GM18499 (cell line): ENCODE data around the gene PARD3B.

Source experiments
- ATAC-seq: cut with Tn5 transposase; IDR thresholded peaks from one replicate; pipeline ENCODE4 v1.9.1; 2021; ENCODE audit warnings: moderate number of reproducible peaks; ENCODE audit not compliant: insufficient read depth, unreplicated experiment

The PARD3B gene, protein sequence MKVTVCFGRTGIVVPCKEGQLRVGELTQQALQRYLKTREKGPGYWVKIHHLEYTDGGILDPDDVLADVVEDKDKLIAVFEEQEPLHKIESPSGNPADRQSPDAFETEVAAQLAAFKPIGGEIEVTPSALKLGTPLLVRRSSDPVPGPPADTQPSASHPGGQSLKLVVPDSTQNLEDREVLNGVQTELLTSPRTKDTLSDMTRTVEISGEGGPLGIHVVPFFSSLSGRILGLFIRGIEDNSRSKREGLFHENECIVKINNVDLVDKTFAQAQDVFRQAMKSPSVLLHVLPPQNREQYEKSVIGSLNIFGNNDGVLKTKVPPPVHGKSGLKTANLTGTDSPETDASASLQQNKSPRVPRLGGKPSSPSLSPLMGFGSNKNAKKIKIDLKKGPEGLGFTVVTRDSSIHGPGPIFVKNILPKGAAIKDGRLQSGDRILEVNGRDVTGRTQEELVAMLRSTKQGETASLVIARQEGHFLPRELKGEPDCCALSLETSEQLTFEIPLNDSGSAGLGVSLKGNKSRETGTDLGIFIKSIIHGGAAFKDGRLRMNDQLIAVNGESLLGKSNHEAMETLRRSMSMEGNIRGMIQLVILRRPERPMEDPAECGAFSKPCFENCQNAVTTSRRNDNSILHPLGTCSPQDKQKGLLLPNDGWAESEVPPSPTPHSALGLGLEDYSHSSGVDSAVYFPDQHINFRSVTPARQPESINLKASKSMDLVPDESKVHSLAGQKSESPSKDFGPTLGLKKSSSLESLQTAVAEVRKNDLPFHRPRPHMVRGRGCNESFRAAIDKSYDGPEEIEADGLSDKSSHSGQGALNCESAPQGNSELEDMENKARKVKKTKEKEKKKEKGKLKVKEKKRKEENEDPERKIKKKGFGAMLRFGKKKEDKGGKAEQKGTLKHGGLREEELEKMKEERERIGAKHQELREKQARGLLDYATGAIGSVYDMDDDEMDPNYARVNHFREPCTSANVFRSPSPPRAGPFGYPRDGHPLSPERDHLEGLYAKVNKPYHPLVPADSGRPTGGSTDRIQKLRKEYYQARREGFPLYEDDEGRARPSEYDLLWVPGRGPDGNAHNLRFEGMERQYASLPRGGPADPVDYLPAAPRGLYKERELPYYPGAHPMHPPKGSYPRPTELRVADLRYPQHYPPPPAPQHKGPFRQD (N-terminal part only)

DNA sequence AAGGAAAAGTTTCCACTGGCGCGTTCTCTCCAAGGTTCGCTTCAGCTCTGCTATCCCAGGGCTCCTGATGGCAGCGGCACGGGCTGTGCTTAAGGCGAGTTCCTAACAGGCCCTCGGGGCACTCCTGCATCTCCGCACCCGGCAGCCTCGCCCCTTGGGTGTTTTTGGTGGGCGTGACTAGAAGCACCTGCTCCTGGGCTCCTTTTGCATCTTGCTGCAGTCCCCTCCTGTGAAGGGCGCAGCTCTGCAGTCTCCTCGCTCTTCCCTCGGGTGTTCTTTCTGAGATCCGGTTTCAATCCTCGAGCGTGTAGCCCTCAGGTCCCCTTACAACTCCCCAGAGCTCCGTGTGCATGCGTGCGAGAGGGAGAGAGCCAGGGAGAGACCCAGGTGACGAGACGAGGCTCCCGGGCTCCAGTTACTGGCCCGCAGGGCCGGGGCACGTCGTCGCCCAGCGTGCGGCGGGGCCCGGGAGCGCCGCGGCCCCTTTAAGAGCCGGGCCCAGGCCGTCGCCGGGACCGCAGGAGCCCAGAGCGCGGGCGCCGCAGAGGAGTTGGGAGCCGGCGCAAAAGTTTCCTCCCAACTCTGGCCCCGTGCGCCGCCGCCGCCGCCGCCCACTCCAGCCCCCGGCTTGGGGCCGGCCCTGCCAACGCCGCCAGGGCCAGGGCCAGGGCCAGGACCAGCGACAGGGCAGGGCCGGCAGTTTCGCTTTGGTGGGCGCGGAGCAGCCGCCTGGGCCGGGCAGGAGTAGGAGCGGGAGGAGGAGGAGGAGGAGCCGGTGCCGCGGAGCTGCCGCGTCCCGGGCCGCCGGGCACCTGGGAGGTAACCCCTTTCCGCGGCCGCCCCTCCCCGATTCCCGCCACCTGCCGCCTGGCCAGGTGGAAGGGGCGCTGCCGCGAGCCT is at the start of gene PARD3B:
Gene PARD3B (plus strand): TSS at position 515 of the 900 bp plus-strand sequence. CDS start 525 bp downstream, outside the sequence.
- no peak for ATAC-seq

DNA sequence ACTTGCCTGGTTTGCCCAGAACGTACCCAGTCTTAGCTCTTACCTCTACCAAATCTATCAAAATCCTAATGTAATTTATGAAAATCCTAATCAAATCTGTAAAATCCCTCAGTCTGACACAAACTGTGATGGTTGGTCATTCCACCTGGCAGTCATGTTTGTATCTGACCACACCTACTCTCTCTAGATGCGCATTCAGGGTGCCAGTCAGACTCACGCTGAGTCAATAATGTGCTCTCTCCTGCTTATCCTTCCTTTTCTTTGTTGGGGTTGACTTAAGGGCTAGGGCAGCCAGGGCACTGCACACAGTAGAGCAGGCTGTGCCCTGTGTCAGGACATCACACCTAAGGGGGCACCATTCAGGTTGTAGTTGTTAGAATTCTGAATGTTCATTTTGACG is 48.5 kb upstream of the PARD3B start:
- ATAC-seq, result no peak

- ATAC-seq, result no peak
Measured at GRCh38 chr2:204497855-204498254, 47.4 kb upstream of the PARD3B start.

GRCh38 chr2:204498291-204498690 is 47.0 kb upstream of the PARD3B start:
- no peak for ATAC-seq

DNA sequence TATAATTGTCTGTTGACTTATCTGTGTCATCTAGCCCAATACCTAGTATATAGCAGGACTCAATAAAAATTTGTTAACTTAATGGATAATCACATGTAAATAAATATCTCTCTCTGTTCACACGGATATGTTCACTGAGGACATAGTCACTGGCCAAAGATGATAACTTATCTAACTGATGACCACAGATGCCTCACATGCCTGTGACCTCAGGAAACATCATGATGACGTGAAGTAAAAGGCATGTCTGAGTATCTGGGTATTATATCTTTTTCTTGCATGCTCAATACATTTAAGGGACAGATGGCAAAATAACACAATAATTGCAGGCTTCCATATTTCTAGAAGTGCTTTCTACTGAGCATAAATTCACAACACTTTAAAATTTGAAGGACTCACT is 41.4 kb upstream of the PARD3B start:
- ATAC-seq, result no peak

DNA sequence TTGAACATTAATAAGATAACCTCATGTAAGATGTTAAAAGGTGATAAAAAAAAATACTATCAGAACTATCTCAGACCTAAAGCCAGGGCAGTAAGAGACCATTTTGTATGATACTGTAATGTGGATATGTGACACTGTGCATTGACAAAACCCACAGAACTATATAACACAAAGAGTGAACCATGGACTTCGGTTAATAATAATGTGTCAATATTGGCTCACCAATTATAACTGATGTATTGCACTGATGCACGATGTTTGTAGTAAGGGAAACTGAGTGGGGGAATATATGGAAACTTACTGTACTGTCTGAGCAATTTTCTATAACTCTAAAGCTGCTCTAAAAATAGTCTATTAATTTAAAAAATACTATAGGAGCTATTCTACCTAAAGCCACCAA is 40.7 kb upstream of the PARD3B start:
- ATAC-seq, result no peak

- ATAC-seq, result no peak
Measured at GRCh38 chr2:204505488-204505887, 39.8 kb upstream of the PARD3B start.

DNA sequence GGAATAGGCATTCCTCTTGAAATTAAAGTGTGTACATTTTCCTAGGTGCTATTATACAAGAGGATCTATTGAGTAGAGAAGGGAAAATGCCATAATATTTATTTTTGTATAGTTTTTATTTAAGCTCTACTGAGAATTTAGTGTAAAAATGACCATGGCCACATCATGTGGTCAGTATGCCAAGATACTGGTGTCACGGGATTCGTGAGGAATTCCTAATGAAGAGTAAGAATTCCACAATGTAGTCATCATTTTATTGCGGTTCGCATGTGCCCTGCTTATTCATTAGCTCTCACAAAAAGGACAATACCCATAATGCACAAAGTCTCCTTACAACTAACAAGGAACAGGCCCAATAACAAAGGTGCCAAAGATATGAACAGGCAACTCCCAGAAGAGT is 39.3 kb upstream of the PARD3B start:
- no peak for ATAC-seq

DNA sequence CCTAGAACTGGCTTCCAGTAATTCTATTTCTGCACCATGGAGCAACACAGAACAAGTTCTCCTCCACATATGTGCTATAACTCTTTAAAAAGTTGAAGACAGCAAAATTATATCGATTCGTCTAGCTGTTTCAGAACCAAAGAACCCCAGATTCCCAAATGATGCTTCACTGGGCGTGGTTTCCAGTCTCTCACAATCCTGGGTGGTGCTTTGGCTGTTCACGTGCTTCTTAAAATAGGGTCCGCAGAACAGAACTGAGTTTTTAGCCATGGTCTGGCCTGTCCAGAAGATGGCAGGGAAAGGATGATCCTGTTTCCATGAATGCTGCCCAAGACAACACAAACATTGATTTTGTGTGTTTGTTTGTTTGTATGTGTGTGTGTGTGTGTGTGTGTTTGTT is 37.6 kb upstream of the PARD3B start:
- no peak for ATAC-seq

DNA sequence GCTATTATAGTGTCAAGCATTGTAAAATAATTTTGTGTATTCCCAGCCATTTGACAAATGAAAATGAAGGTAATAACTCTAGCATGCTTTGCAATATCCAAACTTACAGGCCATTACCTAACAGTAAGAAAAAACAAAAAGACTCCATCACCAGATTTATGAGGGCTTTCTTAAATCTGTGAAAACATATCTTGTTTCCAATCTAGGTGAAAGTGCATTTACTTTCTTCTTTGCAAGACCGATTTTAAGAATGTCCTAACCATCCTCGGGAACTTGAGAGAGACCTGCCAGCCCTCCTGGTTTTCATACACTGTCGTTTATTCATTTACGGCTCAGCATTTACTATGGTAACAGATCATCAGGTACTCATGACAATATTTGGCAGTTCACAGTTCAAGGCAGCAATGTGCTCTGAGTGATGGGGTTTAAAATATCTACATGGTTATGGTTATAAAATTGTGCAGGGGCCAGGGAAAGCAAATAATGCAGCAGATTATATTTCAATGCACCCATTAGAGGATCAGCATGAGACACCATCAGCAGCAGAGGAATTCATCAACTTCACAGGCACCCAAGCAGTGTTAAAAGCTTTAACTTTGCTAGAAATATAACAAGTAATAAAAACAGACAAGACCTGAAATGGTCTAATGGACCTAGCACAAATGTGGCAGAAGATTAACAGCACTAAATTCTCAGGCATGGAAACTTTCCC is 34.4 kb upstream of the PARD3B start:
- no peak for ATAC-seq

DNA sequence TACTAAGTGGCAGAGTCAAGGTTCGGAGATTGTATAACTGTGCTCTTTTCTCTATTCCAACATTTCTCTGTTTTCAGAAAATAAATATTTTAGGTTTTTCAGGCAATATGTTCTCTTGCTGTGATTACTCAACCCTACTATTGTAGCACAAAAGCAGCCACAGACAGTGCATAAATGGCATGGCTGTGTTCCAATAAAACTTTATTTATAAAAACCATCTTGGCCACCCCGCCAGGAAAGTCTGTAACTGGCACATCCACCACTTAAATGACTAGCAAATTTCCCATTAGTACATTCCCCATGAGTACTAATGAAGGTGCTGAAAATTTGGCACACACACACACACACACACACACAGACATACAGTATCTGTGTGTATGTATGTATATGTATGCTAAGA is 30.8 kb upstream of the PARD3B start:
- ATAC-seq, result no peak

DNA sequence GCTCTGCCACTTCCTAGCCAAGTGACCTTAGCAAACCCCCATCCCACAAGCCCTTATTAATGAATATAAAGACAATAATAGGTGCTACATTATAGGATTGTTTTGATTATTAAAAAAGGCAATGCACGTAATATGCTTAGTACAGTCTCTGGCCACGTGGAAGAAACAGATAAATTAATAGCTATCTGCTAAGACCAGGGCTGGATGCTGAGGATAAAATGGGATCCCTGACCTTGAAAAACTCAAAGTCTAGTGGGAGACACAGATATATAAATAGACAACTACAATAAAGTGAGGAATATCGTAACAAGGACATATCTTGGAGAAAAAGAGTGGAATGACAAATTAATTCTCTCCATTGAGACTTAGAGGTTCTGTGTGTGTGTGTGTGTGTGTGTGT is 29.9 kb upstream of the PARD3B start:
- ATAC-seq, result no peak

DNA sequence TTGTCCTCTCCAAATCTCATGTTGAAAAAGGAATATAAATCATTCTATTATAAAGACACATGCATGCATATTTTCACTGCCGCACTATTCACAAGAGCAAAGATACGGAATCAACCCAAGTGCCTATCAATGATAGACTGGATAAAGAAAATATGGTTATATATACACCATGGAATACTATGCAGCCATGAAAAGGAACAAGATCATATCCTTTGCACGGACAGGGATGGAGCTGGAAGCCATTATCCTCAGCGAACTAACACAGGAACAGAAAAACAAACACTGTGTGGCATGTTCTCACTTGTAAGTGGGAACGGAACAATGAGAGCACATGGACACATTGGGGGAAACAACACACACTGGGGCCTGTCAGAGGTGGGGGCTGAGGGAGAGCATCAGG is 28.1 kb upstream of the PARD3B start:
- ATAC-seq, result no peak

DNA sequence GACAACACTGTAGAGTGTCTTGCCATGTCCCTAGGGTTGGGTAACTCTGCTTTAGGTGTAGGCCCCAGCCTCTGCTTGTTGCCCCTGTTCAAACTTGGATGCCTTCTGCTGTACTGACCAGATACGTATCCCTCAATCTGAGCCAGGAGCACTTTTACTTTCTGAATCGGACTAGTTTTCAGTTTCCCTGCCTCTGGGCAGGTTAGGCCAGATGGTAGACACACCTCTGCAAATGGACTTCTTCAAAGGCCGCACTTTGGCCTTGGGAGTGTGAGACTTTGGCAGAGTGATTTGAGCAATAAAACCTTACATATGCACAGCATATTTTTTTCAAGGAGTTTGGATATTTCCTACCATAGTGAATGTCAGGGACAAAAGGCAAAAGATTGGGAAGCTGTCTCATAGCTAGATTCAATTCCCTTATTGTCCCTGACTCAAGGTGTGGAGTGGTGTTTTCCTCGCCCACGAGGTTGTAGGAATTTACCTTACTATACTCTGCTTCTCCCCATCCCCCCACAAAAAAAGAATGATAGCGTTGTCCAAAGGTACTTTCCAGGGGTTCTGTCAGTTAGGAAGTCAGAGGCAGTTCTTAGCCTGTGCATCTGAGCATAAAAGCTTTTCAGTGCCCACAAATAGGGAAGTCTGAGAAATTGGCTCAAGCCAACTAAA is 15.3 kb upstream of the PARD3B start:
- ATAC-seq, result no peak

DNA sequence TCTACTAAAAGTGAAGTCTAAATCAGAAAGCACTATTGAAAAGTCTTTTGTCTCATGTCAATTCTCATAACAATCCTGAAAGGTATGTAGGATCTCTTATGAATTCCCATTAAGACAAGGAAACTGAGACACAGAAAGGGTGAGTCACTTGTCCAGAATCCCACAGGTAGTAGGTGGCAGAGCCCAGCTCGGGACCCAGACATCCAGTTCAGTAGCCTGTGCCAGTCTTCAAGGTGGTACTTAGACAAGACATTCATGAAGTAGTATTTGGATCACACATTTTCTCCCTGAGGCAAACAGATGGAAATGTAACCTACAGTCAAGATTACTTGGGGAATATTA is 14.8 kb upstream of the PARD3B start:
- ATAC-seq, result no peak

DNA sequence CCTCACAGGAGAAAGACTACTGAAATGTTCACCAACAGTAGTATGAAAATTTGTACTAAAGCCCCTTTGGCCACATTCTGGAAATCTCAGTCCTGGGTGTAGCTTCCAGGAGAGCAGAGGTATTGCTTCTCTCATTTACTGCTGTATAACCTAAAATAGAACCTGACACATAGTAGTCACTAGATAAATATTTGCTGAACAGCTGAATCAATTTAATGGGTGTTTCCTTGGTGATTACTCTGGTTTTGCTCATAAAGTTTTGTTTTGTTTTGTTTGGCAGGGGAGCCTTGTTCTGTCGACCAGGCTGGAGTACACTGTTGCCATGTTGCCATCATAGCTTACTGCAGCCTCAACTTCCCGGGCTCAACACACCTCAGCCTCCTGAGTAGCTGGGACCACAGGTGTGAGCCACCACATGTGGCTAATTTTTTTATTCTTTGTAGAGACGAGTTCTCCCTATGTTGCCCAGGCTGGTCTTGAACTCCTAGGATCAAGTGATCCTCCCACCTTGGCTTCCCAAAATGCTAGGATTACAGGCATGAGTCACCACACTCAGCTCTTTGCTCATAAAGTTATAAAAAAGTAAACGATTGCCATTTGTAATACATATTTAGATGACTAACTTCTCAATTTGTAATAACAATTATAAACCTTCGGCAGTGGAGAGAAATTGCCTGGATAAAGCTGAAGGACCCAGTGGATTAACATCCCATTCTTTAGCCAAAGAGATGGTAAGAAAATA is 11.5 kb upstream of the PARD3B start:
- ATAC-seq, result no peak

- ATAC-seq, result no peak
Measured at GRCh38 chr2:204535356-204535755, 9.9 kb upstream of the PARD3B start.

GRCh38 chr2:204535764-204536163 is 9.5 kb upstream of the PARD3B start:
- no peak for ATAC-seq
